ENCODE results near the gene PSMD4.
A peak's percentile ranks its signal among the peaks of the same experiment; 100 is the strongest.
"Not testable (repeated sequence)": the region's sequence is repeated elsewhere in the genome, so short reads cannot be mapped to it uniquely, and the experiment has no call there.

Gene PSMD4

DNA sequence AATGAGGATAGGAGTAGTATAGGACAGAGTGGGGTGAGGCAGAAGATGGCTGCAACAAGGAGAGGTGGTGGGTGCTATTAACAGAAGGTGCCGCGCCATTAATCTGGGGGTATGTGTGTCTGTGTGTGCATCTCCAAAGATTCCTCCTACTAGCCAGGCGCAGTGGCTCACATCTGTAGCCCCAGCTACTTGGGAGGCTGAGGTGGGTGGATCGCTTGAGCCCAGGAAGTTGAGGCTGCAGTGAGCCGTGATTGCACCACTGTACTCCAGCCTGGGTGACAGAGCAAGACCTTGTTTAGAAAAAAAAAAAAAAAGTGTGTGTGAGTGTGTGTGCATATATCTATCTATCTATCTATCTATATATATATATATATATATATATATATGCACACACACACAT, 20.8 kb downstream of the PSMD4 start:
- DNase-seq, result not testable (repeated sequence)

DNA sequence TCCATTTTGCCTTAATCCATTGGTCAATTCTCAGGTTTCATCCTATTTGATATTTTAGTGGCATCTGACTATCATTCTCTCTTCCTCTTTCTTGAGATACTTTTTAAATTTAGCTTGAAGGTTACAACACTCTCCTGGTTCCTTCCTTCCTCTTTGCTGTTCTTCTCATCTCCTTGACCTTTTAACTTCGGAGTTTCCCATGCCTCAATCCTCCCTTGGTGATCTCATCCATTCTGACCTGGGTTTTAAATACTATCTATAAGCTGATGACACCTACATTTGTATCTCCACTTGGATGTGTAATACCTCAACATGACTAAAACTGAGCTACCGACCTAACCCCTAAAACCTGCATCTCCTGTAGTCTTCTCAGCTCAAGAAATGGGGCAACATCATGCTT, 22.7 kb downstream of the PSMD4 start:
- no peak for DNase-seq

DNA sequence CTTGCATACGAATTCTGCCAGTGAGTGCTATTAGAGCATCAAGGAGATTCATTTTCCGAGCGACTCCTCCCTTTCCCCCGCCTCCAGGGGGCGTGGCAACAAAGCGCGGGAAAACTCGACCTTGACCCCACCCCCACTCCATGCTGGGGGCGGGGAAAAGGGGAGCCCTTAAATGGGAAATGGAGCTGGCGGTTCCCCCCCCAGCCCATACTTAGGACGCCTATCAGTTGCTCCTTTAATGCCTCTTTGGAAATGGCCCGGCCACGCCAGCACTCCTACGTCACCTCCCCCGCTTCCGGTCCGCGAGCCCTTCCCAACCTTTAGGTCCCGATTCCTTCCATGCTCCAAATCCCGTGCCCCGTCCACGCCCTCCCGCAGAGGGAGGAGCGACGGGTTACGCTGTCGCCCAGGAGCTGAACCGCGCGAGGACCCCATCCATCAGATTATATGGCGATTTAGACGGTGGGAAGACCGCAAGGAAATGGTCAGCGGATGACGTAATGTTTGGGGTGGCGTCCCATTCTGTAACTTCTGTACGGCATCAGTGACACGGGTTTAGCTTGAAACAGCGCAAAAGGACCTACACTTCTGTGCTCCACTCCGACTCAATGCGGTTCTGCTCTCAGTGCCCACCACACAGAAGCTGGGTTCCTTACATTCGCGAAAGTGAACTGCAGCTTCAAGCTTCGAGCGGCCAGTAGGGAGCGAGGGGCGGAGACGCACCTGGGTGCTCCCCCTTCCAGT, 26.9 kb downstream of the PSMD4 start:
- DNase-seq, result peak; percentile 96

DNA sequence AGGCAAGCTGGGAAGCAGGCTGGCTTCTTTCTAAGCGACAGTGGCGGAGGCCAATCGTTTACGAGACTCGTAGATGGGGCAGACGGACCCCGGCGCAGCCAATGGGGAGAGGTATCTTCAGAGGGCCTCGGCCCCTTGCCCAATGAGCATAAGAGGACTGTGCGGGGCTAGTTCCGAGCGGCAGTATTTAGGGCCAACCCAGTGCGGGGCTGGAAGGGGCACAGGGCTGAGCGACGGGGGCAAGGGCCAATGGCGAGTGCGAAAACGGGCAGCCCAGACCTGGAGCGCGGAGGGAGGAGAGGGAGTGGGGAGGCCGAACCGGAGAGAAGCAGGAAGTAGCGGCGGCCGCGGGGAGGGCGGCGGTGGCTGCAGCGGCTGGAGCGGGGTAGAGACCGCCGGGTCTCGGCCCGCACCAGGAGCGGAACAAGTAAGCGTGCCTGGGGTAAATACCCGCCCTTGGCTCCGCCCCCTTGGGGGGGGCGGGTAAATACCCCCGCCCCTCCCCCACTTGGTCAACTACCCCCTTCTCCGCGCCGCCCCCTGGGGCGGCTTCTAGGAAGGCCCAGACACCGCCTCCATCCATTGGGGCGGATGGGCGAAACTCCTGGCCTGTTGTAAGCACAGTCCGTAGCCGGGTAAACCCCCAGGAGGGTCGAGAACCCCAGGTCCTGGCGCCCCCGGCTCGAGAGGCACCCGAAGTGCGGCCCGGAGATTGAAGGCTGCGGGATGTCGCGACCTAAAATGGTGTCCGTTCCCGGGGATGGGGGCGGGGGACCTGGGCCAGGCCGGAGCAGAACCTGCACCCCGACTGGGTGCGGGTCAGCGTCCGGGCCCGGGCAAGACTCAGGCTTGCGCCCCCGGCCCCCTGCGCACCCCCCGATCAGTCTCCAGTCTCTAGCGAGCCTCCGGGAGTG, 27.7 kb downstream of the PSMD4 start, which contains the start of gene ZNF687:
ZNF687 (plus strand) TSS at position 331 of the 914 bp plus-strand sequence. CDS start 3,993 bp downstream, outside the sequence.
- DNase-seq, result peak; percentile 99

DNA sequence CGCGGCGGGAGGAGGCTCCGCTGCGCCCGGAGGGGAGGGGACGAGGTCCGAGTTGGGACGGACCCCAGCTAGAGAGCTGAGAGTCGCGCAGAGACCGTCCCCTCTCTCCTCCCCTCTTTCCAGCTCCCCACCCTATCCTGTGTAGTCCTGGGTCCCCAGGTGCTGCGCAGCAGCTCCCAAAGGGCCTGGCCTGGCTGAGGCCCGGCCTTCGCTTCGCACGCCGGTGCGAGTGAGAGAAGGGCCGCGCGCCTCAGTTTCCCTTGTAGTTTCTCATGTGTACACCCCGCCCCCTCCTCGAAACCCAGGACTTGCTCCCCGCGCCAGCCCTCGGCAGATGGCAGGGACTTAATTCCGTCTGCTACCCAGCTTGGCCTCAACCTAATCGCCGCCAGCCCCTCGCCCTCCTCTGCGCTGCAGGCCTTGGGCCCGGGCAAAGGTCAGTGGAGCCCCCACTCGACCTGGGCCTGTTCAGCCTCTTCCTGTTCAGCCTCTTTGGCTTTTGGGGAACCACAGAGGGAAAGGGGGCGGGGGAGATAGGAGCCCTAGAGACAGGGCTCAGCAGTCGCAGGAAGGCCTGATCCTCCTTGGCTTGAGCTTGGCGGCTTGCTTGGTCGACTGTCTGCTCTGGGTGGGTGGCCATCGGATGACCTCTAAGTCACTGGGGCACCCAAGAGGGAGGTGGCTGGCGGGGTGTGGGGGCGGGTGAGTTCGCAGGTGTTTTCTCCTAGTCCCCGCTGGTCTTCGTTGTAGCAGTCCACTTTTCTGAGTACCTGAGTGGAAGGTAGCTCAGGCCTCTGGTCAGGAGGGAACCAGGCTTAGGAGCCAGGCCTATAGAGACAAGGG, 28.6 kb downstream of the PSMD4 start:
- DNase-seq, result no peak

DNA sequence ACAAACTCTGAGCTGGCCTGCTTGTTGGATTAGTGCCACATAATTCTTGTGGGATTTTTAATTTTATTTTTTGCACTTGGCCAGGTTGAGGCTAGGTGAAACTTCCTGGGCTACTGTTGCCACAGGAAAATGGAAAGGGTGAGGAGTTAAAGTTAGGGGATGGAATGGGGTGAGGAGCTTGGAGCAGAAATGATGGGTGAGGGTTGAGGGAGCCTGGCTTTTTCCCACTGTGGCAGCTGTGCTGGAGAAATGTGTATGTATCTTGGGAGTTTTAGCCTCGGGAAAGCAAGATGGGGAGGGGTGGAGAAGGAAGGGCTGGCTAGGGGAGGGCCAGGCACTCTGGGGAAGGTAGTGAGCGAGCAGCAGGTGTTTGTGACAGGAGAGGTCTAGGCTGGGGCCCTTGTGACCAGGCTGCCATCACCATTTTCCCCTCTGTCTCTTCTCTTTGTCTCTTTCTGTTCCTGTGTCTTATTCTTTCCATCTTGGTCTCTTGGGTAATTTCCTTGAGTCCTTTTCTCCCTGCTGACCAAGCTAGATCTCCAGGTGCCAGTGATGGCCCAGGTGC, 29.6 kb downstream of the PSMD4 start:
- DNase-seq, result no peak

DNA sequence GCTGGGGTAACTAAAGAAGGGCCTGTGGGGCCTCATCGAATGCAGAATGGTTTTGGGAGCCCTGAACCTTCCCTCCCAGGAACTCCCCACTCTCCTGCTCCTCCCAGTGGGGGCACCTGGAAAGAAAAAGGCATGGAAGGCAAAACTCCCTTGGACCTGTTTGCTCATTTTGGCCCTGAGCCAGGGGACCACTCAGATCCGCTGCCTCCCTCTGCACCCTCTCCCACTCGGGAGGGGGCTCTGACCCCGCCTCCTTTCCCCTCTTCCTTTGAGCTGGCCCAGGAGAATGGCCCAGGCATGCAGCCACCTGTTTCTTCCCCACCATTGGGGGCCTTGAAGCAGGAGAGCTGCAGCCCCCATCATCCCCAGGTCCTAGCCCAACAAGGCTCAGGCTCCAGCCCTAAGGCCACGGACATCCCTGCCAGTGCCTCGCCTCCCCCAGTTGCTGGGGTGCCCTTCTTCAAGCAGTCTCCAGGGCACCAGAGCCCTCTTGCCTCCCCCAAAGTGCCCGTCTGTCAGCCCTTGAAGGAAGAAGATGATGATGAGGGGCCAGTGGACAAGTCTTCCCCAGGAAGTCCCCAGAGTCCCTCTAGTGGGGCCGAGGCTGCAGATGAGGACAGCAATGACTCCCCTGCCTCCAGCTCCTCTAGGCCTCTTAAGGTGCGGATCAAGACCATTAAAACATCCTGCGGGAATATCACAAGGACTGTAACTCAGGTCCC, 32.2 kb downstream of the PSMD4 start:
- DNase-seq, result no peak

DNA sequence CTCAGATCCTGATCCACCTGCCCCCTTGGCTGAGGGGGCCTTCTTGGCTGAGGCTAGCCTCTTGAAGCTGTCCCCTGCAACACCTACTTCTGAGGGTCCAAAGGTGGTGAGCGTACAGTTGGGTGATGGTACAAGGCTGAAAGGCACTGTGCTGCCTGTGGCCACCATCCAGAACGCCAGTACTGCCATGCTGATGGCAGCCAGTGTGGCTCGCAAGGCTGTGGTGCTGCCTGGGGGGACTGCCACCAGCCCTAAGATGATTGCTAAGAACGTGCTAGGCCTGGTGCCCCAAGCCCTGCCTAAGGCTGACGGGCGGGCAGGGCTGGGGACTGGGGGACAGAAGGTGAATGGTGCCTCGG, 32.8 kb downstream of the PSMD4 start:
- DNase-seq, result no peak

DNA sequence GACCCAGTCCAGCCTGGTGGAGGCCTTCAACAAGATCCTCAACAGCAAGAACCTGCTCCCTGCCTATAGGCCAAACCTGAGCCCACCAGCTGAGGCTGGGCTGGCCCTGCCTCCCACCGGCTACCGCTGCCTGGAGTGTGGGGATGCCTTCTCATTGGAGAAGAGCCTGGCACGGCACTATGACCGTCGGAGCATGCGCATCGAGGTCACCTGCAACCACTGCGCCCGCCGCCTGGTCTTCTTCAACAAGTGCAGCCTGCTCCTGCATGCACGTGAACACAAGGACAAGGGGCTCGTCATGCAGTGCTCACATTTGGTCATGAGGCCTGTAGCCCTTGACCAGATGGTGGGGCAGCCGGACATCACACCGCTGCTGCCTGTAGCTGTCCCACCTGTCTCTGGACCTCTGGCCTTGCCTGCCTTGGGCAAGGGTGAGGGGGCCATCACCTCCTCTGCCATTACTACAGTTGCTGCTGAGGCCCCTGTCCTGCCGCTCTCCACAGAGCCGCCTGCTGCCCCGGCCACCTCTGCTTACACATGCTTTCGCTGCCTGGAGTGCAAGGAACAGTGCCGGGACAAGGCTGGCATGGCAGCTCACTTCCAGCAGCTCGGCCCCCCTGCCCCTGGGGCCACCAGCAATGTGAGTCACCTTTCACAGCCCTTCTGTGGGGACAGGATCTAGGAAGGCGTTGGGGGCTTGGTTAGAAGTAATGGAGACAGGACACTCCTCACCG, 33.4 kb downstream of the PSMD4 start:
- DNase-seq, result no peak

DNA sequence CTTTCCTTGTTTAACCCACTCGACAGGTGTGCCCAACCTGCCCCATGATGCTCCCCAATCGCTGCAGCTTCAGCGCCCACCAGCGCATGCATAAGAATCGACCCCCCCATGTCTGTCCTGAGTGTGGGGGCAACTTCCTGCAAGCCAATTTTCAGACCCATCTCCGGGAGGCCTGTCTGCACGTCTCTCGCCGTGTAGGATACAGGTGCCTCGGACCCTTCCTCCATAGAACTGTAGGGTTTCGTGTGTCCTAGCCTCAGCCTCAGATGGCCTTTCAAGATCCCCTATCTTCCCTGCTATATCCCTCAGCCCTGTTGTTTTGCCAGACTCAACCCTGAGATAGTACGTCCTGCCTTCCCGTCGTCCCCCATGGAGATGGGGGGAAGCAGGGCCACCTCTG, 34.0 kb downstream of the PSMD4 start:
- DNase-seq, result no peak

DNA sequence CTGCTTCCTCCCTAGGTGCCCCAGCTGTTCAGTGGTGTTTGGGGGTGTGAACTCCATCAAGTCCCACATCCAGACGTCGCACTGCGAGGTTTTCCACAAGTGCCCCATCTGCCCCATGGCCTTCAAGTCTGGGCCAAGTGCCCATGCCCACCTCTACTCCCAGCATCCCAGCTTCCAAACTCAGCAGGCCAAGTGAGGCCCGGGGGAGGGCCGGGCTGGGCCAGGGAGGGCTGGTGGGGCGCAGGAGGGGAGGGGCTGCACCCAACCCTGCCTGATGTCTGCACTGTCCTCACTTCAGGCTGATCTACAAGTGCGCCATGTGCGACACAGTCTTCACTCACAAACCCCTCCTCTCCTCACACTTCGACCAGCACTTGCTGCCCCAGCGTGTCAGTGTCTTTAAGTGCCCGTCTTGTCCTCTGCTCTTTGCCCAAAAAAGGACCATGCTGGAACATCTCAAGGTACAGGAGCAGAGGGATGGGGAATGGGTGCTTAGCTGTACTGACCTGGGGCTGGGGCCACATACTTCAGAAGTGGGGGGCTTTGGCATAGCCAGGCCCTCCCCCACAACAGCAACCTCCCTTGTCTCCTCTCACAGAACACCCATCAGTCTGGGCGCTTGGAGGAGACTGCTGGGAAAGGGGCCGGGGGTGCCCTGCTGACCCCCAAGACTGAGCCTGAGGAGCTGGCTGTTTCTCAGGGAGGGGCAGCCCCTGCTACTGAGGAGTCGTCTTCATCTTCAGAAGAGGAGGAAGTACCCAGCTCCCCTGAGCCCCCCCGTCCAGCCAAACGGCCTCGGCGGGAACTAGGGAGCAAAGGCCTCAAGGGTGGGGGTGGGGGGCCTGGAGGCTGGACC, 34.8 kb downstream of the PSMD4 start:
- DNase-seq, result no peak

DNA sequence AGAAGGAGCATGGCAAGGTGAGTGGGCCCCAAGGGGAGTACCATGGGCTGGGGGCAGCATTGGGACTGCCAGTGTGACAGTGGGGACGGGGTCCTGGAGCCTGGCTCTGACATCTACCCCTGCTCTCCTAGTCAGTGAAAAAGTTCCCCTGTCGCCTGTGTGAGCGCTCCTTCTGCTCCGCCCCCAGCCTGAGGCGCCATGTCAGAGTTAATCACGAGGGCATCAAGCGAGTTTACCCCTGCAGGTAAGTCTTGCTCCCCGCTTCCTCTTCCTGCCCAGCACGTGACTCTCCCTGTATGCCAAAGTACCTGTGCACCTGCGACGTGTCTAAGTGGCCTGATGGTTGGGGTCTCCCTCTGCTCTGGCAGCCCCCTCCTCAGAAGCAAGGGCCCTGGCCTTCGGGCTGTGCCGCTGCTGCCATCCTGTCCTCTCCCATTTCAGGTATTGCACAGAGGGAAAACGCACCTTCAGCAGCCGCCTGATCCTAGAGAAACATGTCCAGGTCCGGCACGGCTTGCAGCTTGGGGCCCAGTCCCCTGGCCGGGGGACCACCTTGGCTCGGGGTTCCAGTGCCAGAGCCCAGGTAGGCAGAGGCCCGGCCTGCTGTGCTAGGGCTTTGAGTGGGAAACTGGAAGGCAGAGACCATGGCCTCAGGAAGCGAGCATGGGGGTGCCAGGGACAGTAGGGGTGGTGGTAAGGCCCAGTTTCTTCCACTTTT, 35.6 kb downstream of the PSMD4 start:
- no peak for DNase-seq

DNA sequence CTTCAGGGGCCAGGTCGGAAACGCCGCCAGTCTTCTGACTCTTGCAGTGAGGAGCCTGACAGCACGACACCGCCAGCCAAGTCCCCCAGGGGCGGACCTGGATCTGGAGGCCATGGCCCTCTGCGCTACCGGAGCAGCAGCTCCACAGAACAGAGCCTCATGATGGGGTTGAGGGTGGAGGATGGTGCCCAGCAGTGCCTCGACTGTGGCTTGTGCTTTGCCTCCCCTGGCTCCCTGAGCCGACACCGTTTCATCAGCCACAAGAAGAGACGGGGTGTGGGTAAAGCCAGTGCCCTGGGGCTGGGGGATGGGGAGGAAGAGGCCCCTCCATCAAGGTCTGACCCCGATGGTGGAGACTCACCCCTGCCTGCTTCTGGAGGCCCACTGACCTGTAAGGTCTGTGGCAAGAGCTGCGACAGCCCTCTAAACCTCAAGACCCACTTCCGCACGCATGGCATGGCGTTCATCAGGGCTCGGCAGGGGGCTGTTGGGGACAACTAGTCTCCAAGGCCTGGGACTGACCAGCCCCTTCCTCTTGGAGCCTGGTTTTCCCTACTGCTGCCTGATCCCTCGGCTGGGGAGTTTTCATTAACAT, 36.3 kb downstream of the PSMD4 start:
- DNase-seq, result no peak

DNA sequence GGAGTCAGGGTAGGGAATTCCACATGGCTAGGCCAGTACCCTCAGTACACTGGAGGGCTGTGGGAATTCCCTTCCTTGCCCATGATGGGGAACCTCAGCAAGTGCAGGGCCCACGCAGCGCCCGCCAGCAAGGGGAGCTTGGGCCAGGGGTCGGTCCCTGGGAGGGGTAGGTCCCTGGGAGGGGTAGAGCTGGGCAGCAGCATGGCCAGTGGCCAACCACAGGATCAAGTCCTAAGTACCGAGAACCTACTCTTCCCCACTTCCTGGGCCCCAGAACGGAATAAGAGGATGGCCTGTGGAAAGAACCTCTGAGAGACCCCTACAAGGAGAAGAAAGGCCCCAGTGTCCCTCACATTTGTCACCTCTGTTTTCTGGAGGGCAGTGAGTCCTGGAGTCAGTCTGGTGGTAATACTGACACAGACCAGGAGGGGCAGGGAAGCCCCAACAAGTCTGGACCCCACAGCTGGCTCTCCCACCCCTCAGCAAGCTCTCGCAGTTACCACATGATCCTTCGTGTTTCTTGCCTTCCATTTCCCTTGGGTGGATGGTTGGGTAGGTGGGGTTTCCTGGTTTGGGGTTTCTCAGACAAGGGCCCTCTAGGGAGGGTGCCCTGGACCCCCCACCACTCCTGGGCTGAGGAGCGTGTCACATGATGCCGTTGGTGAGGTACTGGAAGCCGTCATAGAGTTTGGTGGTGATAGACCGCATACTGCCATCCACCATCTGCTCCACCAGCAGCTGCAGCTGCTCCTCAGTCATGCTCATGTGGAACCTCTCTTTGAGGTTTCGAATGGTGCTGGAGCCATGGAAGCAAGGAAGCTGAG, 37.9 kb downstream of the PSMD4 start:
- no peak for DNase-seq

DNA sequence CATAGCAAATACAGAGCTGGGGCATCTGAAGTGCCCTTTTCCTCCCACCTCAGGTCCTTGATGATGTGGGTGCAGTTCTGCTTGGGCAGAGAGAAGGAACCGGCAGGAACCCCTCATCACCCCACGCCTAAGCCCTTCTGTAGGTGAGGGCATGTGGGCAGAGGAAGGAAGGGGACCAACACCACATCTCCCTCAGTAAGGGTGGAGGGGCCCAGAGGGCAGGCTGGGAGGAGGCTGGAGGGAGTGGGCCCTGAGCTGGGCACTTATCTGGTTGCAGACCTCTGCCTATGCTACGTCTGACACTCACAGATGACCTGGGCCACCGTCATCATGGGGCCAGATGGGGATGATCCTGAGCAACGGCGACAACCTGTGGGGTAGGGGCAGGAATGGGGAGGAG, 38.6 kb downstream of the PSMD4 start:
- DNase-seq, result no peak

DNA sequence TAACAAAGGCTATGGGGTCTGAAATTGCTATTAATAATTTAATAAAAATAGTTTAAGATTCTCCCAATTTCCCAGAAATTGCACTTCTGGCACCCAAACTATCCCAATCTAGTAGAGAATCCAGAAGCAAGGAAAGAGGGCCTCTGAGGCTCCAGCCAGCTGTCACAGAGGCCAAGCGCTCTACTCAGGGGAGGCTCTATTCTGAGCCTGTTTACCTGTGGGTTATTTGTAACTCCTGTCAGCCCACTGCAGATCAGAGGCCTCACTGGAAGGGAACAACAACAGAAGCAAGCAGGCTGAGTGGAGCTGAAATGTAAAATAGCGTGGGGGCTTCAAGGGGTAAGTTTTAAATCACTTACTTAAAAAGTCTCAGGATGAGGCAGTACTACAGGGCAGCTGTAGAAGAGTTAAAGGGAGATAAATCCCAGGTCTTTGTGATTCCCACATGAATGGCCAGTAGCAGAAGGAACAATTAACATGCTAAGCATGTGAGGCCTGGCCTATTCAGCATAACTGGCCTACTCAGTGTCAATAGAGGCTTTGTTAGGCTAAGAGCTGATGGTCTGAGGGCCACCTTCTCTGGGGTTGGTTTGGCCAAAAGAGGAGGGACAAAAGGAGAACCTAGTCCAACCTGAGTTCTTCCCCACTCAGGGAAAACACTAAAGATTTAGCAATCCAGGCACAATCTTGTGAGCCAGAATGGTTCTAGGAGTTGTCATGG, 40.4 kb downstream of the PSMD4 start:
- DNase-seq, result no peak

DNA sequence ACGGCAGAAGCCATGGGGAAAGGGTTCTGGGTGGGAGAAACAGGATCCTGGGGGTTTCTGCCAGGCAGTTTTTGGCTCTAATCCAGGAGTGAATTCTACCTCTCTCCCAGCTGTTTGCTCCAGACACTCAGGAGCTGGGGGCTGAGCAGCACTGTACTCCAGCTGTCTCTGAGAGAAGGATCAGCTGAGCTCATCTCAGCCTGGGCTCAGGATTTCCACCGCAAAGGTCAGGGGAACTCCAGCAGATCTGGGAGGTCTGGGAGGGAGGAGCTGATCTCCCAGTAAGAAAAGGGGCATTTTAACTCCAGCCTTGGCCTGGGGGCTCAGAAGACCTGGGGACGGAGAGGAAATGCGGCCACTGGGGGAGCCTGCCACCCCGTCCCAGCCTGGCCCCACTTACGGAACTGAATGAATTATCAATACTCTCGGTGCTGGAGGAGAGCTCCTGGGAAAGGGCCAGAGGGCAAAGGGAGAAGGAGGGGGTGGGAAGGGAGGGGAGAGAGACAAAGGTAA, 55.3 kb downstream of the PSMD4 start:
- no peak for DNase-seq

Measured in activated gamma-delta T cell treated with Interleukin-2 at 50 U/mL for 16 hours (primary cell).